Sigmoid colon (tissue), 7 donors: Measurements from ENCODE around the gene FKBP4. TPM values are rescaled to one million over a fixed set of nuclear protein-coding genes. Genes with fewer than 3 reads are reported as not detected.

Source experiments
- DNase-seq: peaks from one replicate; pipeline ENCODE4 v3.0.0-alpha.2; 2019
- H3K27ac ChIP-seq, 4 donors: fragments of 200-600 bp; sonication (generic); one replicate each; pipeline ENCODE4 v1.5.1; 2016 to 2019; ENCODE audit warnings: mild to moderate bottlenecking in 1 of 4
- H3K27me3 ChIP-seq, 3 donors: fragments of 200-600 bp; sonication (generic); one replicate each; pipeline ENCODE4 v1.5.1; 2019; ENCODE audit warnings: mild to moderate bottlenecking in 1 of 3
- H3K36me3 ChIP-seq, 4 donors: fragments of 200-600 bp; sonication (generic); one replicate each; pipeline ENCODE4 v1.5.1; 2016 to 2019
- H3K4me1 ChIP-seq, 4 donors: fragments of 200-600 bp; sonication (generic); one replicate each; pipeline ENCODE4 v1.5.1; 2017 to 2019
- H3K4me3 ChIP-seq, 4 donors: fragments of 200-600 bp; sonication (generic); one replicate each; pipeline ENCODE4 v1.5.1; 2017 to 2019; ENCODE audit warnings: mild to moderate bottlenecking in 2 of 4, moderate library complexity in 1 of 4
- H3K9me3 ChIP-seq, 4 donors: fragments of 200-600 bp in 3 of 4; sonication (generic) in 3 of 4; one replicate each; pipeline versions ENCODE4 v1.5.1 to v1.6.1; 2013 to 2019
- CTCF ChIP-seq, 4 experiments: fragments of 450-650 bp in 3 of 4; fragments of 200-600 bp in 1 of 4; IDR thresholded peaks; one replicate each; pipeline ENCODE4 v1.5.1; 2016 to 2019; ENCODE audit warnings: antibody characterized with exemption in 4 of 4, mild to moderate bottlenecking in 3 of 4, moderate library complexity in 2 of 4
- EP300 ChIP-seq, 4 donors: sonication (generic); formaldehyde crosslinking; IDR thresholded peaks; one replicate each; pipeline ENCODE4 v1.6.1; 2017; ENCODE audit warnings: antibody characterized with exemption in 4 of 4
- POLR2A ChIP-seq, 2 donors: fragments of 450-650 bp; IDR thresholded peaks; one replicate each; pipeline ENCODE4 v1.6.1; 2016; ENCODE audit warnings: antibody characterized with exemption in 2 of 2, mild to moderate bottlenecking in 2 of 2, moderate library complexity in 2 of 2
- POLR2AphosphoS5 ChIP-seq, 4 donors: sonication (generic); formaldehyde crosslinking; IDR thresholded peaks; one replicate each; pipeline ENCODE4 v1.6.1; 2017; ENCODE audit warnings: antibody characterized with exemption in 4 of 4
- WGBS, 2 donors: extraction: QIAGEN DNeasy Blood & Tissue Kit; methylation state at CpG; one replicate each; pipeline ENCODE4 v1.1.7; 2013; 5-methylcytosine and 5-hydroxymethylcytosine counted together
- intact Hi-C: fragments of 100-400 bp; cut with DNase I; formaldehyde crosslinking; loops from one replicate; pipeline ENCODE4 v1.15.1; 2023
- polyA plus RNA-seq, 3 donors: library from polyadenylated mRNA; stranded (reverse); fragments of 200-250 nt; gene quantifications; one replicate each; pipeline ENCODE4 v1.2.3, GENCODE V29; 2013
- total RNA-seq, 4 donors: library from RNA; depleted of rRNA; stranded (reverse); fragments of >200 nt; gene quantifications; one replicate each; pipeline ENCODE4 v1.1.0, GENCODE V29; 2016
- donor health status: healthy with polysubstance abuse.
- donor health status: Bipolar disorder and iron deficiency.
- donor health status: healthy.

Gene FKBP4
- total and polyA plus RNA-seq, 7 donors = 21.3 to 44.5 (median 33.6) TPM

GRCh38 chr12:2796187-2796666 is 1.5 kb downstream of the FKBP4 start:
- no peak for DNase-seq
- Histone ChIP-seq H3K4me1 (peaks cover 0 to 34% (median 22%) of the 10 kb centered on the region in 4 donors), H3K4me3 (peak overlapping the region; percentile 62 to 91 (median 84)), H3K27ac (peak overlapping the region; percentile 85 to 88 (median 88)), H3K36me3 (peaks cover 17 to 41% (median 28%) of the 10 kb centered on the region in 4 donors), H3K27me3 (no peaks in the 10 kb centered on the region), H3K9me3 (no peaks in the 10 kb centered on the region)
- intact Hi-C loops = no loop called here
- TF ChIP-seq CTCF (IDR thresholded peaks at IDR 0.05) (no peak), EP300 (IDR thresholded peaks at IDR 0.05) (no peak), POLR2A (IDR thresholded peaks at IDR 0.05) (no peak), POLR2AphosphoS5 (IDR thresholded peaks at IDR 0.05) (no peak)
- 1 to 4% methylated on average over 14 of the region's 14 CpGs for WGBS, 2 donors

- peaks cover 0 to 34% (median 23%) of the 10 kb centered on the region in 4 donors for H3K4me1 ChIP-seq
- no peak overlapping the region for H3K27ac ChIP-seq
Observed at GRCh38 chr12:2797721-2798418, 3.1 kb downstream of the FKBP4 start.

GRCh38 chr12:2800046-2800570 is 5.3 kb downstream of the FKBP4 start:
- H3K27ac ChIP-seq = no peak overlapping the region
- H3K4me3 ChIP-seq = no peak overlapping the region
- H3K27me3 ChIP-seq = no peaks in the 10 kb centered on the region
- peaks cover 22 to 76% (median 44%) of the 10 kb centered on the region in 4 donors for H3K36me3 ChIP-seq
- DNase-seq = no peak
- 71 to 89% methylated on average over 3 of the region's 3 CpGs for WGBS, 2 donors
- peaks cover 0 to 45% (median 34%) of the 10 kb centered on the region in 4 donors for H3K4me1 ChIP-seq
- intact Hi-C loops = no loop called here
- H3K9me3 ChIP-seq = no peaks in the 10 kb centered on the region
- TF ChIP-seq EP300 (IDR thresholded peaks at IDR 0.05) (no peak), CTCF (IDR thresholded peaks at IDR 0.05) (no peak), POLR2A (IDR thresholded peaks at IDR 0.05) (no peak), POLR2AphosphoS5 (IDR thresholded peaks at IDR 0.05) (no peak)

More at GRCh38 chr12:2797721-2798418, 3.1 kb downstream of the FKBP4 start:
- Histone ChIP-seq H3K9me3 (no peaks in the 10 kb centered on the region), H3K36me3 (peaks cover 19 to 57% (median 40%) of the 10 kb centered on the region in 4 donors), H3K27me3 (no peaks in the 10 kb centered on the region), H3K4me3 (no peak overlapping the region)
- TF ChIP-seq EP300 (IDR thresholded peaks at IDR 0.05) (no peak), POLR2AphosphoS5 (IDR thresholded peaks at IDR 0.05) (no peak), POLR2A (IDR thresholded peaks at IDR 0.05) (no peak), CTCF (IDR thresholded peaks at IDR 0.05) (no peak)
- no peak for DNase-seq
- intact Hi-C loops = no loop called here
- 68 to 84% methylated on average over 7 of the region's 7 CpGs for WGBS, 2 donors

GRCh38 chr12:2801044-2801783 is 6.4 kb downstream of the FKBP4 start:
- DNase-seq = no peak
- TF ChIP-seq POLR2AphosphoS5 (IDR thresholded peaks at IDR 0.05) = no peak
- H3K4me3 ChIP-seq = no peak overlapping the region
- H3K9me3 ChIP-seq = no peaks in the 10 kb centered on the region
- intact Hi-C loops = no loop called here
- H3K27ac ChIP-seq = peak overlapping the region in 1 of 4 donors; percentile 11
- H3K36me3 ChIP-seq = peaks cover 22 to 76% (median 44%) of the 10 kb centered on the region in 4 donors
- no peaks in the 10 kb centered on the region for H3K27me3 ChIP-seq
- WGBS, 2 donors = 81 to 91% methylated on average over 16 of the region's 16 CpGs
- peaks cover 0 to 52% (median 36%) of the 10 kb centered on the region in 4 donors for H3K4me1 ChIP-seq
